HepG2 (cell line): Measurements from ENCODE around the gene EFNA2. TPM values are rescaled to one million over a fixed set of nuclear protein-coding genes. Genes with fewer than 3 reads are reported as not detected.

Experiments used
- CENPX ChIP-seq: sonication (generic); formaldehyde crosslinking; IDR thresholded peaks from 2 replicates; pipeline ENCODE4 v1.9.0; 2021; ENCODE audit warnings: mild to moderate bottlenecking, missing genetic modification reagents, moderate library complexity
- EZH2 ChIP-seq: conservative IDR thresholded peaks from 2 replicates; pipeline ENCODE4 v1.6.1; 2012; ENCODE audit warnings: mild to moderate bottlenecking, low read depth, low read length, moderate library complexity
- FOXO1 ChIP-seq: sonication (generic); formaldehyde crosslinking; IDR thresholded peaks from 2 replicates; pipeline ENCODE4 v1.4.0; 2020; ENCODE audit warnings: missing genetic modification reagents
- HMGXB4 ChIP-seq, 2 experiments: sonication (generic) in 1 of 2; formaldehyde crosslinking in 1 of 2; IDR thresholded peaks; 2 replicates each; pipeline versions ENCODE4 v1.4.0 to v1.6.1; 2018 to 2020; ENCODE audit warnings: missing genetic modification reagents in 2 of 2, borderline replicate concordance in 1 of 2, low read depth in 1 of 2, mild to moderate bottlenecking in 1 of 2, missing biosample characterization in 1 of 2
- MZF1 ChIP-seq: sonication (generic); formaldehyde crosslinking; IDR thresholded peaks from 2 replicates; pipeline ENCODE4 v1.8.1; 2023; ENCODE audit warnings: mild to moderate bottlenecking, missing genetic modification reagents, borderline replicate concordance
- XBP1 ChIP-seq: sonication (generic); formaldehyde crosslinking; IDR thresholded peaks from 2 replicates; pipeline ENCODE4 v1.5.0; 2020; ENCODE audit warnings: missing genetic modification reagents
- ZNF441 ChIP-seq: sonication (generic); formaldehyde crosslinking; IDR thresholded peaks from 2 replicates; pipeline ENCODE4 v1.7.0; 2021; ENCODE audit warnings: missing genetic modification reagents, borderline replicate concordance
- polyA plus RNA-seq, 8 experiments: library from polyadenylated mRNA; depleted of rRNA in 3 of 8; stranded (reverse) in 7 of 8; unstranded in 1 of 8; fragments of >200 nt; fragmentation: Illumina TruSeq in 4 of 8; extraction: Trizol in 4 of 8; gene quantifications; 2 replicates each; pipeline versions ENCODE4 v1.2.1 to v1.2.3, GENCODE V29; 2011 to 2016; ENCODE audit warnings: low read depth in 4 of 8, missing spikeins in 1 of 8, mixed read lengths in 1 of 8; ENCODE audit not compliant: insufficient read depth in 1 of 8
- total RNA-seq, 5 experiments: library from RNA; depleted of rRNA; stranded (reverse); fragments of >200 nt; fragmentation: Illumina TruSeq; extraction: Trizol; gene quantifications; 2 replicates each; pipeline ENCODE4 v1.2.3, GENCODE V29; 2016; ENCODE audit warnings: low read depth in 1 of 5
- TF ChIP-seq, protein P1 (sequence below): sonication (generic); formaldehyde crosslinking; conservative IDR thresholded peaks from 2 replicates; pipeline ENCODE4 v1.8.0; 2022; ENCODE audit warnings: missing genetic modification reagents
- TF ChIP-seq, protein P2 (sequence below): sonication (generic); formaldehyde crosslinking; IDR thresholded peaks from 2 replicates; pipeline ENCODE4 v1.4.0; 2020; ENCODE audit warnings: missing genetic modification reagents, mild to moderate bottlenecking, borderline replicate concordance
- TF ChIP-seq, protein P3 (sequence below): sonication (generic); formaldehyde crosslinking; IDR thresholded peaks from 2 replicates; pipeline ENCODE4 v1.5.1; 2020; ENCODE audit warnings: mild to moderate bottlenecking, missing genetic modification reagents, borderline replicate concordance
- TF ChIP-seq, protein P4 (sequence below): sonication (generic); formaldehyde crosslinking; IDR thresholded peaks from 2 replicates; pipeline ENCODE4 v1.5.0; 2020; ENCODE audit warnings: missing genetic modification reagents, mild to moderate bottlenecking, borderline replicate concordance
- TF ChIP-seq, protein P5 (sequence below): sonication (generic); formaldehyde crosslinking; conservative IDR thresholded peaks from 2 replicates; pipeline ENCODE4 v1.4.0; 2020; ENCODE audit warnings: missing genetic modification reagents

EFNA2 gene
- total and polyA plus RNA-seq, 2 of the 13 experiments (the other 11 are each of a cell fraction or from before 2014, with no cell fraction given) = 6.0 to 9.9 TPM

GRCh38 chr19:1259206-1259875 is 26.3 kb upstream of the EFNA2 start (continued):
- TF ChIP-seq, protein P1, sequence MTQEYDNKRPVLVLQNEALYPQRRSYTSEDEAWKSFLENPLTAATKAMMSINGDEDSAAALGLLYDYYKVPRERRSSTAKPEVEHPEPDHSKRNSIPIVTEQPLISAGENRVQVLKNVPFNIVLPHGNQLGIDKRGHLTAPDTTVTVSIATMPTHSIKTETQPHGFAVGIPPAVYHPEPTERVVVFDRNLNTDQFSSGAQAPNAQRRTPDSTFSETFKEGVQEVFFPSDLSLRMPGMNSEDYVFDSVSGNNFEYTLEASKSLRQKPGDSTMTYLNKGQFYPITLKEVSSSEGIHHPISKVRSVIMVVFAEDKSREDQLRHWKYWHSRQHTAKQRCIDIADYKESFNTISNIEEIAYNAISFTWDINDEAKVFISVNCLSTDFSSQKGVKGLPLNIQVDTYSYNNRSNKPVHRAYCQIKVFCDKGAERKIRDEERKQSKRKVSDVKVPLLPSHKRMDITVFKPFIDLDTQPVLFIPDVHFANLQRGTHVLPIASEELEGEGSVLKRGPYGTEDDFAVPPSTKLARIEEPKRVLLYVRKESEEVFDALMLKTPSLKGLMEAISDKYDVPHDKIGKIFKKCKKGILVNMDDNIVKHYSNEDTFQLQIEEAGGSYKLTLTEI (CRISPR knock-in tag) = no peak
- TF ChIP-seq MZF1 = peak; percentile 86; the same call in 1 of the 2 replicates
- TF ChIP-seq FOXO1 (CRISPR knock-in tag) = peak; percentile 19; the same call in 1 of the 2 replicates
- TF ChIP-seq, protein P2, sequence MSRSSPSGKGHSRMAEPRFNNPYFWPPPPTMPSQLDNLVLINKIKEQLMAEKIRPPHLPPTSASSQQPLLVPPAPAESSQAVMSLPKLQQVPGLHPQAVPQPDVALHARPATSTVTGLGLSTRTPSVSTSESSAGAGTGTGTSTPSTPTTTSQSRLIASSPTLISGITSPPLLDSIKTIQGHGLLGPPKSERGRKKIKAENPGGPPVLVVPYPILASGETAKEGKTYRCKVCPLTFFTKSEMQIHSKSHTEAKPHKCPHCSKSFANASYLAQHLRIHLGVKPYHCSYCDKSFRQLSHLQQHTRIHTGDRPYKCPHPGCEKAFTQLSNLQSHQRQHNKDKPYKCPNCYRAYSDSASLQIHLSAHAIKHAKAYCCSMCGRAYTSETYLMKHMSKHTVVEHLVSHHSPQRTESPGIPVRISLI (CRISPR knock-in tag) = no peak; the same call in 1 of the 2 replicates
- TF ChIP-seq, protein P3, sequence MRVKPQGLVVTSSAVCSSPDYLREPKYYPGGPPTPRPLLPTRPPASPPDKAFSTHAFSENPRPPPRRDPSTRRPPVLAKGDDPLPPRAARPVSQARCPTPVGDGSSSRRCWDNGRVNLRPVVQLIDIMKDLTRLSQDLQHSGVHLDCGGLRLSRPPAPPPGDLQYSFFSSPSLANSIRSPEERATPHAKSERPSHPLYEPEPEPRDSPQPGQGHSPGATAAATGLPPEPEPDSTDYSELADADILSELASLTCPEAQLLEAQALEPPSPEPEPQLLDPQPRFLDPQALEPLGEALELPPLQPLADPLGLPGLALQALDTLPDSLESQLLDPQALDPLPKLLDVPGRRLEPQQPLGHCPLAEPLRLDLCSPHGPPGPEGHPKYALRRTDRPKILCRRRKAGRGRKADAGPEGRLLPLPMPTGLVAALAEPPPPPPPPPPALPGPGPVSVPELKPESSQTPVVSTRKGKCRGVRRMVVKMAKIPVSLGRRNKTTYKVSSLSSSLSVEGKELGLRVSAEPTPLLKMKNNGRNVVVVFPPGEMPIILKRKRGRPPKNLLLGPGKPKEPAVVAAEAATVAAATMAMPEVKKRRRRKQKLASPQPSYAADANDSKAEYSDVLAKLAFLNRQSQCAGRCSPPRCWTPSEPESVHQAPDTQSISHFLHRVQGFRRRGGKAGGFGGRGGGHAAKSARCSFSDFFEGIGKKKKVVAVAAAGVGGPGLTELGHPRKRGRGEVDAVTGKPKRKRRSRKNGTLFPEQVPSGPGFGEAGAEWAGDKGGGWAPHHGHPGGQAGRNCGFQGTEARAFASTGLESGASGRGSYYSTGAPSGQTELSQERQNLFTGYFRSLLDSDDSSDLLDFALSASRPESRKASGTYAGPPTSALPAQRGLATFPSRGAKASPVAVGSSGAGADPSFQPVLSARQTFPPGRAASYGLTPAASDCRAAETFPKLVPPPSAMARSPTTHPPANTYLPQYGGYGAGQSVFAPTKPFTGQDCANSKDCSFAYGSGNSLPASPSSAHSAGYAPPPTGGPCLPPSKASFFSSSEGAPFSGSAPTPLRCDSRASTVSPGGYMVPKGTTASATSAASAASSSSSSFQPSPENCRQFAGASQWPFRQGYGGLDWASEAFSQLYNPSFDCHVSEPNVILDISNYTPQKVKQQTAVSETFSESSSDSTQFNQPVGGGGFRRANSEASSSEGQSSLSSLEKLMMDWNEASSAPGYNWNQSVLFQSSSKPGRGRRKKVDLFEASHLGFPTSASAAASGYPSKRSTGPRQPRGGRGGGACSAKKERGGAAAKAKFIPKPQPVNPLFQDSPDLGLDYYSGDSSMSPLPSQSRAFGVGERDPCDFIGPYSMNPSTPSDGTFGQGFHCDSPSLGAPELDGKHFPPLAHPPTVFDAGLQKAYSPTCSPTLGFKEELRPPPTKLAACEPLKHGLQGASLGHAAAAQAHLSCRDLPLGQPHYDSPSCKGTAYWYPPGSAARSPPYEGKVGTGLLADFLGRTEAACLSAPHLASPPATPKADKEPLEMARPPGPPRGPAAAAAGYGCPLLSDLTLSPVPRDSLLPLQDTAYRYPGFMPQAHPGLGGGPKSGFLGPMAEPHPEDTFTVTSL (CRISPR knock-in tag) = peak; percentile 64
- TF ChIP-seq, protein P4, sequence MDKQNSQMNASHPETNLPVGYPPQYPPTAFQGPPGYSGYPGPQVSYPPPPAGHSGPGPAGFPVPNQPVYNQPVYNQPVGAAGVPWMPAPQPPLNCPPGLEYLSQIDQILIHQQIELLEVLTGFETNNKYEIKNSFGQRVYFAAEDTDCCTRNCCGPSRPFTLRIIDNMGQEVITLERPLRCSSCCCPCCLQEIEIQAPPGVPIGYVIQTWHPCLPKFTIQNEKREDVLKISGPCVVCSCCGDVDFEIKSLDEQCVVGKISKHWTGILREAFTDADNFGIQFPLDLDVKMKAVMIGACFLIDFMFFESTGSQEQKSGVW (CRISPR knock-in tag) = no peak
- TF ChIP-seq EZH2 = no peak
- TF ChIP-seq, protein P5, sequence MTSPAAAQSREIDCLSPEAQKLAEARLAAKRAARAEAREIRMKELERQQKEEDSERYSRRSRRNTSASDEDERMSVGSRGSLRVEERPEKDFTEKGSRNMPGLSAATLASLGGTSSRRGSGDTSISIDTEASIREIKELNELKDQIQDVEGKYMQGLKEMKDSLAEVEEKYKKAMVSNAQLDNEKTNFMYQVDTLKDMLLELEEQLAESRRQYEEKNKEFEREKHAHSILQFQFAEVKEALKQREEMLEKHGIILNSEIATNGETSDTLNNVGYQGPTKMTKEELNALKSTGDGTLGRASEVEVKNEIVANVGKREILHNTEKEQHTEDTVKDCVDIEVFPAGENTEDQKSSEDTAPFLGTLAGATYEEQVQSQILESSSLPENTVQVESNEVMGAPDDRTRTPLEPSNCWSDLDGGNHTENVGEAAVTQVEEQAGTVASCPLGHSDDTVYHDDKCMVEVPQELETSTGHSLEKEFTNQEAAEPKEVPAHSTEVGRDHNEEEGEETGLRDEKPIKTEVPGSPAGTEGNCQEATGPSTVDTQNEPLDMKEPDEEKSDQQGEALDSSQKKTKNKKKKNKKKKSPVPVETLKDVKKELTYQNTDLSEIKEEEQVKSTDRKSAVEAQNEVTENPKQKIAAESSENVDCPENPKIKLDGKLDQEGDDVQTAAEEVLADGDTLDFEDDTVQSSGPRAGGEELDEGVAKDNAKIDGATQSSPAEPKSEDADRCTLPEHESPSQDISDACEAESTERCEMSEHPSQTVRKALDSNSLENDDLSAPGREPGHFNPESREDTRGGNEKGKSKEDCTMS (CRISPR knock-in tag) = no peak
- no peak for TF ChIP-seq CENPX (CRISPR knock-in tag)
- peak; percentile 53; the same call in 1 of the 2 replicates for TF ChIP-seq ZNF441 (CRISPR knock-in tag)
- TF ChIP-seq XBP1 (CRISPR knock-in tag) = no peak
- TF ChIP-seq HMGXB4 (CRISPR knock-in tag; IDR thresholded peaks at IDR 0.05; ENCODE audit: borderline replicate concordance in 1 of 2, low read depth in 1 of 2) = peak; percentile 60 to 80
